MCF 10A (cell line): ENCODE results near the gene SLC6A17. TPM values are rescaled to one million over a fixed set of nuclear protein-coding genes. Genes with fewer than 3 reads are reported as not detected.
A peak's percentile ranks its signal among the peaks of the same experiment; 100 is the strongest.

Experiments
- BruUV-seq: library from RNA; stranded (reverse); fragments of 400-500 nt; replicated peaks from 2 replicates; lab custom pipeline; 2021; lab: Mats Ljungman, UMichigan
- CTCF ChIA-PET: fragments of 300-600 bp; sonication (Branson Sonifier 250); formaldehyde crosslinking; extraction: SDS; loops from one replicate; lab custom pipeline; 2021; ENCODE audit warnings: antibody characterized with exemption, inconsistent platforms; lab: Yijun Ruan, JAX
- POLR2A ChIA-PET: fragments of 300-600, 350-650 bp; sonication (Branson Sonifier 250); formaldehyde crosslinking; extraction: SDS; loops from one replicate; lab custom pipeline; 2020; ENCODE audit warnings: antibody characterized with exemption, inconsistent platforms; lab: Yijun Ruan, JAX
- DNase-seq: peaks from one replicate; pipeline ENCODE4 v3.0.0-alpha.2; 2018; ENCODE audit not compliant: unreplicated experiment
- H3K27ac Mint-ChIP-seq: one replicate; pipeline ENCODE4 v1.8.0; 2022; ENCODE audit warnings: mild to moderate bottlenecking, low read depth, mixed read lengths; ENCODE audit not compliant: unreplicated experiment
- H3K27me3 Mint-ChIP-seq: one replicate; pipeline ENCODE4 v1.8.0; 2022; ENCODE audit warnings: mixed read lengths; ENCODE audit not compliant: insufficient read depth, unreplicated experiment
- H3K36me3 Mint-ChIP-seq: one replicate; pipeline ENCODE4 v1.8.0; 2022; ENCODE audit warnings: mild to moderate bottlenecking, moderate library complexity, mixed read lengths; ENCODE audit not compliant: insufficient read depth, unreplicated experiment
- H3K4me1 Mint-ChIP-seq: one replicate; pipeline ENCODE4 v1.8.0; 2022; ENCODE audit warnings: mixed read lengths; ENCODE audit not compliant: insufficient read depth, unreplicated experiment
- H3K4me3 Mint-ChIP-seq: one replicate; pipeline ENCODE4 v1.8.0; 2022; ENCODE audit warnings: mild to moderate bottlenecking, moderate library complexity, mixed read lengths; ENCODE audit not compliant: unreplicated experiment
- H3K9me3 Mint-ChIP-seq: one replicate; pipeline ENCODE4 v1.8.0; 2022; ENCODE audit warnings: mixed read lengths; ENCODE audit not compliant: unreplicated experiment
- intact Hi-C: fragments of 100-400 bp; cut with micrococcal nuclease; formaldehyde crosslinking; loops from 2 replicates; pipeline ENCODE4 v1.14.1; 2022
- total RNA-seq: library from RNA; stranded (reverse); gene quantifications from 2 replicates; pipeline ENCODE4 v1.2.3, GENCODE V29; 2022
- TF ChIP-seq, protein P1 (sequence below): fragments of 200-600 bp; IDR thresholded peaks from one replicate; pipeline ENCODE4 v1.8.0; 2022; ENCODE audit warnings: antibody characterized with exemption, mild to moderate bottlenecking; ENCODE audit not compliant: unreplicated experiment

SLC6A17 gene
- total RNA-seq, 1 experiment from 2014 or later, result not detected

GRCh38 chr1:110243574-110243973, 93.3 kb downstream of the SLC6A17 start:
- Mint-ChIP-seq H3K27me3 (no peaks in the 10 kb centered on the region), H3K9me3 (no peaks in the 10 kb centered on the region), H3K27ac (peak overlapping the region; percentile 28), H3K4me1 (no peaks in the 10 kb centered on the region), H3K36me3 (no peaks in the 10 kb centered on the region), H3K4me3 (no peak overlapping the region)
- BruUV-seq, result no TSS peak
- DNase-seq, result no peak
- POLR2A ChIA-PET, result no interaction called here
- TF ChIP-seq, protein P1, sequence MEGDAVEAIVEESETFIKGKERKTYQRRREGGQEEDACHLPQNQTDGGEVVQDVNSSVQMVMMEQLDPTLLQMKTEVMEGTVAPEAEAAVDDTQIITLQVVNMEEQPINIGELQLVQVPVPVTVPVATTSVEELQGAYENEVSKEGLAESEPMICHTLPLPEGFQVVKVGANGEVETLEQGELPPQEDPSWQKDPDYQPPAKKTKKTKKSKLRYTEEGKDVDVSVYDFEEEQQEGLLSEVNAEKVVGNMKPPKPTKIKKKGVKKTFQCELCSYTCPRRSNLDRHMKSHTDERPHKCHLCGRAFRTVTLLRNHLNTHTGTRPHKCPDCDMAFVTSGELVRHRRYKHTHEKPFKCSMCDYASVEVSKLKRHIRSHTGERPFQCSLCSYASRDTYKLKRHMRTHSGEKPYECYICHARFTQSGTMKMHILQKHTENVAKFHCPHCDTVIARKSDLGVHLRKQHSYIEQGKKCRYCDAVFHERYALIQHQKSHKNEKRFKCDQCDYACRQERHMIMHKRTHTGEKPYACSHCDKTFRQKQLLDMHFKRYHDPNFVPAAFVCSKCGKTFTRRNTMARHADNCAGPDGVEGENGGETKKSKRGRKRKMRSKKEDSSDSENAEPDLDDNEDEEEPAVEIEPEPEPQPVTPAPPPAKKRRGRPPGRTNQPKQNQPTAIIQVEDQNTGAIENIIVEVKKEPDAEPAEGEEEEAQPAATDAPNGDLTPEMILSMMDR, result no peak
- intact Hi-C loops, result no loop called here
- CTCF ChIA-PET, result interaction anchor here (1.2 to 3.1 kb wide), 2 partner anchors 36 to 41 kb away, joined by 3 to 24 read pairs; no protein-coding TSS in a partner anchor

DNA sequence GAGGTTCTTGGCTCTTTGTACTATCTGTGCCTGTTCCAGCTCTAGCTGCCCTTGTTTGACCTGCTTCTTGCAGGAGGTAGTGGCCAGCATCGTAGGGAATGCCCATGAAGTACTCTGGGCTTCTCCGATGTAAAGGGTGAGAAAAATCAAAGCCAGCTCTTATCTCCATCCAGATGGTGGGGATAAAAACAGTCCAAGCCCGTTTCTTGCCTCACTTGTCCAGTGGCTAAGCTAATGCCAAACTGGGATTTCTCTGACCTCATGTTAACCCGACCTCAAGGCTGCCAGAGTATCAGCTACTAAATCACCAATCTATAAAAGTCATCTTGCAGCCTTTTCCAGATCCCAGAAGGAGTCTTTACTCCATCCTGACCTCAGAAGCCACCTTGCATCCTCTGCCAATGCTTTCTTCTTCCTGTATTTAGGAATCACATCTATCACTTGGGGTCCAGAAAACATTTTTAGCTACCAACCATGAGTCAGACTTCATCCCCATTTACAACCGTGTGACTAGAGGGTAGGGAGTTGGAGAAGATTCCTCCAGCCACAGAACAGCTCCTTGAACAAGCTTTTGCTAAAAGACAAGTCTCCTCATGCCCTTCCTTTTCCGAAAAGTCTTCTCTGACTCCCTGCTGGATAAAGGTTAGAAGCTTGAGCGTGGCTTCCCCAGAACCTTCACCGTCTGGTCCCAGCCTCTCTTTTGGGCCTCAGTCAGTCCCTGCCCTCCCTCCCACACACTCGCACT, 95.8 kb downstream of the SLC6A17 start:
- no peaks in the 10 kb centered on the region for H3K27me3 Mint-ChIP-seq
- intact Hi-C loops, result no loop called here
- POLR2A ChIA-PET, result interaction anchor here (0.9 kb wide), 1 partner anchor 55 kb away, joined by 3 read pairs; no protein-coding TSS in a partner anchor
- CTCF ChIA-PET, result interaction anchor here (0.6 to 3.3 kb wide), 6 partner anchors 38 to 520 kb away, joined by 3 to 24 read pairs (median 4); no protein-coding TSS in a partner anchor
- BruUV-seq, result no TSS peak
- H3K4me1 Mint-ChIP-seq, result no peaks in the 10 kb centered on the region
- TF ChIP-seq, protein P1, result no peak
- H3K27ac Mint-ChIP-seq, result no peak overlapping the region
- no peaks in the 10 kb centered on the region for H3K9me3 Mint-ChIP-seq
- H3K36me3 Mint-ChIP-seq, result no peaks in the 10 kb centered on the region
- DNase-seq, result no peak
- H3K4me3 Mint-ChIP-seq, result no peak overlapping the region

DNA sequence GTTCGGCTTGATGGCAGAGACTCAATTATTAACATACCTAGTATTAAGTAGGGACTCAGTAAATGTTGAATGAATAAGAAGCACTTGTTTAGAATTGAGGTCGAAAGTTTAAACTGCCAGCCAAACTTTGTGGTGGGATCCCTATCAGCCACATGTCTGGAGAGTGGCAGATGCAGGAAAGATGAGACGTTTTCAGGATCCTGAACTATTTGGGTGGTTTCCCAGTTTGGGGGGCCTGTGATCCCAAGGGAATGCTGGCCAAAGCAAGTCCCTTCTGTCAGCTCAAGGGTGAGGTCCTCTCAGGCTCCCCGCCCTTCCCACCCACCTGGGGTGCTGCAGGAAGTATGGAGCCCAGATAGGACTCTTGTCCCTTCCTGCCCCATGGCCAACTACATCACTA, 98.5 kb downstream of the SLC6A17 start:
- no peaks in the 10 kb centered on the region for H3K9me3 Mint-ChIP-seq
- peaks cover 4% of the 10 kb centered on the region for H3K36me3 Mint-ChIP-seq
- intact Hi-C loops, result no loop called here
- BruUV-seq, result no TSS peak
- TF ChIP-seq, protein P1, result no peak
- ChIA-PET POLR2A (no interaction called here), CTCF (no interaction called here)
- no peak overlapping the region for H3K27ac Mint-ChIP-seq
- H3K4me1 Mint-ChIP-seq, result no peaks in the 10 kb centered on the region
- no peak overlapping the region for H3K4me3 Mint-ChIP-seq
- no peaks in the 10 kb centered on the region for H3K27me3 Mint-ChIP-seq
- DNase-seq, result no peak

DNA sequence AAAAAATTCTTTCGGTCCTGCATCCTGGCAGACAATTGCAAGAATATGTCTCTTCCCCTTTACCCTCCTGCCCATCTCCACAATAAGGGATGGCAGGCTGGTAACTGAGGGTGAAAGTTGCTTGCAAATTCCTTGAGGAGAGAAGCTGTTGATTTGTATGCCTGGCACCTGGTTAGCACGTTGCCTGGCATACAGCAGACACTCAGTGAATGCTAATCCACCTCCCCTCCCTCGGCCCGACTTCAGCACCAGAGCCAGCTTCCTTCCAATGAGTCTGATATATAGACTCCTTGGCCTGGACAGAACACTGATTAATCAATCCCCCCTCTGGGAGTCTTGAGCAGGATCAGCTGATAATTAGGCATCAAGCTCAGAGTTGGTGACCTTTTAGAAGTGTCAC, 99.0 kb downstream of the SLC6A17 start:
- H3K27ac Mint-ChIP-seq, result no peak overlapping the region
- peaks cover 4% of the 10 kb centered on the region for H3K36me3 Mint-ChIP-seq
- H3K4me3 Mint-ChIP-seq, result no peak overlapping the region
- no TSS peak for BruUV-seq
- TF ChIP-seq, protein P1, result no peak
- H3K4me1 Mint-ChIP-seq, result no peaks in the 10 kb centered on the region
- CTCF ChIA-PET, result interaction anchor here (0.6 to 1.5 kb wide), 2 partner anchors 8 to 211 kb away, joined by 3 read pairs; no protein-coding TSS in a partner anchor
- H3K27me3 Mint-ChIP-seq, result no peaks in the 10 kb centered on the region
- H3K9me3 Mint-ChIP-seq, result no peaks in the 10 kb centered on the region
- intact Hi-C loops, result no loop called here
- no peak for DNase-seq
- POLR2A ChIA-PET, result no interaction called here
